HL-60 (cell line): ENCODE measurements around the gene ZNF318.
"Not testable (repeated sequence)": the region's sequence is repeated elsewhere in the genome, so short reads cannot be mapped to it uniquely, and the experiment has no call there.

Experiments
- DNase-seq, 2 experiments: peaks; one replicate each; pipeline ENCODE4 v3.0.0-alpha.2; 2010 to 2020; ENCODE audit warnings: low read depth in 1 of 2, low spot score in 1 of 2
- H3K27ac ChIP-seq: fragments of 250-450 bp; sonication (Bioruptor Pico); replicated peaks from 2 replicates; pipeline ENCODE4 v1.5.1; 2020; ENCODE audit warnings: mild to moderate bottlenecking, moderate library complexity
- H3K27me3 ChIP-seq: fragments of 250-450 bp; sonication (Bioruptor Pico); 2 replicates; pipeline ENCODE4 v1.5.1; 2021; ENCODE audit warnings: mild to moderate bottlenecking, moderate library complexity; ENCODE audit not compliant: insufficient read depth, poor library complexity, severe bottlenecking
- H3K4me3 ChIP-seq: replicated peaks from 2 replicates; pipeline ENCODE4 v1.5.1; 2011; ENCODE audit warnings: mild to moderate bottlenecking, control low read depth, low read length; ENCODE audit not compliant: insufficient read depth
- GABPA ChIP-seq: IDR thresholded peaks from 2 replicates; pipeline ENCODE4 v1.6.1; 2012; ENCODE audit warnings: low read depth
- POLR2AphosphoS5 ChIP-seq: IDR thresholded peaks from 2 replicates; pipeline ENCODE4 v1.6.1; 2012; ENCODE audit warnings: low read depth
- SPI1 ChIP-seq: IDR thresholded peaks from 2 replicates; pipeline ENCODE4 v1.6.1; 2012; ENCODE audit warnings: low read depth, mild to moderate bottlenecking, borderline replicate concordance
- TF ChIP-seq, protein P1 (sequence below): IDR thresholded peaks from 2 replicates; pipeline ENCODE4 v1.6.1; 2012; ENCODE audit warnings: low read depth; ENCODE audit not compliant: insufficient replicate concordance
- TF ChIP-seq, protein P2 (sequence below): IDR thresholded peaks from one replicate; pipeline ENCODE4 v1.5.1; 2011; ENCODE audit warnings: low read length, control low read depth, inconsistent platforms; ENCODE audit not compliant: insufficient read depth

The ZNF318 gene

DNA sequence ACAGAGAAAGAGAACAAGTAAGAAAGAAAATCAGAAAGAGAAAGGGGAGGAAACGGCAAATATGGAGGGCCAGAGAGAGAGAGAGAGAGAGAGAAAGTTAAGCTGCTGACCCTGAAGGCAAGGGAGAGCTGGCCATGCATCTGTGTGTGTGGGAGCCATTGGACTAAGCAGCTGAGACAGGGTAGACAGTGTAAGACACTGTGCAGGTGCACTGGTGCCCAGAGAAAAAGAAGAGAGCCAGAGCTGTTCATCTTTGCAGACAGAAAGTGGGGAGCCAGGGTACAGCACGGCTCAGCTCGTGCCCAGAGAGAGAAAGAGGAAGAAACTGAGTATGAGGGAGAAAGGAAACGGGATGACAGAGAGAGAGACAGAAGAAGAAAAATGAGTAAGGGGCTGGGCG lies 24.2 kb upstream of the ZNF318 start:
- peaks cover 25% of the 10 kb centered on the region for H3K27me3 ChIP-seq
- H3K4me3 ChIP-seq = no peak overlapping the region

DNA sequence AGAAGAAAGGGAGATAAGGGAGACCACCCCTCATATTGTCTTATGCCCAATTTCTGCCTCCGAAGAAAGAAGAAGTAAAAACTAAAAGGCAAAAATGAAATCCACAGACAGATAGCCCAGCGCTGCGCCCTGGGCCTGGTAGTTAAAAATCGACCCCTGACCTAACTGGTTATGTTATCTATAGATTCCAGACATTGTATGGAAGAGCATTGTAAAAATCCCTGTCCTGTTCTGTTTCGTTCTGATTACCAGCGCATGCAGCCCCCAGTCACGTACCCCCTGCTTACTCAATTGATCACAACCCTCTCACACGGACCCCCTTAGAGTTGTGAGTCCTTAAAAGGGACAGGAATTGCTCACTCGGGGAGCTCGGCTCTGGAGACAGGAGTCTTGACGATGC lies 23.7 kb upstream of the ZNF318 start:
- not testable (repeated sequence) for H3K4me3 ChIP-seq, H3K27ac ChIP-seq
- H3K27me3 ChIP-seq = peaks cover 25% of the 10 kb centered on the region

More for the DNA sequence above, 24.2 kb upstream of the ZNF318 start:
- TF ChIP-seq, protein P1, sequence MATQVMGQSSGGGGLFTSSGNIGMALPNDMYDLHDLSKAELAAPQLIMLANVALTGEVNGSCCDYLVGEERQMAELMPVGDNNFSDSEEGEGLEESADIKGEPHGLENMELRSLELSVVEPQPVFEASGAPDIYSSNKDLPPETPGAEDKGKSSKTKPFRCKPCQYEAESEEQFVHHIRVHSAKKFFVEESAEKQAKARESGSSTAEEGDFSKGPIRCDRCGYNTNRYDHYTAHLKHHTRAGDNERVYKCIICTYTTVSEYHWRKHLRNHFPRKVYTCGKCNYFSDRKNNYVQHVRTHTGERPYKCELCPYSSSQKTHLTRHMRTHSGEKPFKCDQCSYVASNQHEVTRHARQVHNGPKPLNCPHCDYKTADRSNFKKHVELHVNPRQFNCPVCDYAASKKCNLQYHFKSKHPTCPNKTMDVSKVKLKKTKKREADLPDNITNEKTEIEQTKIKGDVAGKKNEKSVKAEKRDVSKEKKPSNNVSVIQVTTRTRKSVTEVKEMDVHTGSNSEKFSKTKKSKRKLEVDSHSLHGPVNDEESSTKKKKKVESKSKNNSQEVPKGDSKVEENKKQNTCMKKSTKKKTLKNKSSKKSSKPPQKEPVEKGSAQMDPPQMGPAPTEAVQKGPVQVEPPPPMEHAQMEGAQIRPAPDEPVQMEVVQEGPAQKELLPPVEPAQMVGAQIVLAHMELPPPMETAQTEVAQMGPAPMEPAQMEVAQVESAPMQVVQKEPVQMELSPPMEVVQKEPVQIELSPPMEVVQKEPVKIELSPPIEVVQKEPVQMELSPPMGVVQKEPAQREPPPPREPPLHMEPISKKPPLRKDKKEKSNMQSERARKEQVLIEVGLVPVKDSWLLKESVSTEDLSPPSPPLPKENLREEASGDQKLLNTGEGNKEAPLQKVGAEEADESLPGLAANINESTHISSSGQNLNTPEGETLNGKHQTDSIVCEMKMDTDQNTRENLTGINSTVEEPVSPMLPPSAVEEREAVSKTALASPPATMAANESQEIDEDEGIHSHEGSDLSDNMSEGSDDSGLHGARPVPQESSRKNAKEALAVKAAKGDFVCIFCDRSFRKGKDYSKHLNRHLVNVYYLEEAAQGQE = no peak
- TF ChIP-seq GABPA (no peak), SPI1 (no peak), POLR2AphosphoS5 (no peak)
- TF ChIP-seq, protein P2, sequence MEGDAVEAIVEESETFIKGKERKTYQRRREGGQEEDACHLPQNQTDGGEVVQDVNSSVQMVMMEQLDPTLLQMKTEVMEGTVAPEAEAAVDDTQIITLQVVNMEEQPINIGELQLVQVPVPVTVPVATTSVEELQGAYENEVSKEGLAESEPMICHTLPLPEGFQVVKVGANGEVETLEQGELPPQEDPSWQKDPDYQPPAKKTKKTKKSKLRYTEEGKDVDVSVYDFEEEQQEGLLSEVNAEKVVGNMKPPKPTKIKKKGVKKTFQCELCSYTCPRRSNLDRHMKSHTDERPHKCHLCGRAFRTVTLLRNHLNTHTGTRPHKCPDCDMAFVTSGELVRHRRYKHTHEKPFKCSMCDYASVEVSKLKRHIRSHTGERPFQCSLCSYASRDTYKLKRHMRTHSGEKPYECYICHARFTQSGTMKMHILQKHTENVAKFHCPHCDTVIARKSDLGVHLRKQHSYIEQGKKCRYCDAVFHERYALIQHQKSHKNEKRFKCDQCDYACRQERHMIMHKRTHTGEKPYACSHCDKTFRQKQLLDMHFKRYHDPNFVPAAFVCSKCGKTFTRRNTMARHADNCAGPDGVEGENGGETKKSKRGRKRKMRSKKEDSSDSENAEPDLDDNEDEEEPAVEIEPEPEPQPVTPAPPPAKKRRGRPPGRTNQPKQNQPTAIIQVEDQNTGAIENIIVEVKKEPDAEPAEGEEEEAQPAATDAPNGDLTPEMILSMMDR = no peak
- no peak for DNase-seq
- H3K27ac ChIP-seq = no peak overlapping the region

DNA sequence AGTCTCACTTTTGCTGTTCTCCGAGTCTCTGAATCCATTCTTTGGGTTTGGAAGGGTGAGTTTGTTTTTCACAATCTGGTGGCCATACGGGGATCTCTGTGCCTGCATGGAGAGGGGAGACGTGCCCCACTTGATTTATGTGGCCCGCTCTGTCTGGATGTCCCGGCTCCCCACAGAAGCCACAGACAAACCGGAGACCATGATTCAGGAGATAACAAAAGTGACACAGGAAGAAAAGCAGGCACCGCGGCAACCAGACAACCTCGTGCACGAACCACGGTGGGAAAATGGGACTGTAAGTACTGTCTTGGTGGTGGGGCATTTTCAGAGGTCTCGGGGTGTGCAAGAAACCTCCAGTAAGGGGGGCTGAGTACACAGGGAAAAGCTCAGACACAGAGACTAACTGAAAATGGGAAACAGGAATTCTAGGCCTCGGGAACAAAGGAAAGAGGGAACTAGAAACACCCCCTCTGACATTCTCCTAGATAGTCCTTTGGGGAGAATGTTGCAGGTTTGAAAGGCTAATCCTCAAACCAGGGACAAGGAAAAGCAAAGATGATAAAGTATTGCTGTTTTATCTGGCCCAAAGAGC lies 22.1 kb upstream of the ZNF318 start:
- no peak for TF ChIP-seq SPI1
- no peak for TF ChIP-seq POLR2AphosphoS5
- TF ChIP-seq, protein P1 = no peak
- H3K4me3 ChIP-seq = no peak overlapping the region
- no peak overlapping the region for H3K27ac ChIP-seq
- peaks cover 25% of the 10 kb centered on the region for H3K27me3 ChIP-seq
- DNase-seq = no peak

More for the DNA sequence above, 23.7 kb upstream of the ZNF318 start:
- not testable (repeated sequence) for DNase-seq

DNA sequence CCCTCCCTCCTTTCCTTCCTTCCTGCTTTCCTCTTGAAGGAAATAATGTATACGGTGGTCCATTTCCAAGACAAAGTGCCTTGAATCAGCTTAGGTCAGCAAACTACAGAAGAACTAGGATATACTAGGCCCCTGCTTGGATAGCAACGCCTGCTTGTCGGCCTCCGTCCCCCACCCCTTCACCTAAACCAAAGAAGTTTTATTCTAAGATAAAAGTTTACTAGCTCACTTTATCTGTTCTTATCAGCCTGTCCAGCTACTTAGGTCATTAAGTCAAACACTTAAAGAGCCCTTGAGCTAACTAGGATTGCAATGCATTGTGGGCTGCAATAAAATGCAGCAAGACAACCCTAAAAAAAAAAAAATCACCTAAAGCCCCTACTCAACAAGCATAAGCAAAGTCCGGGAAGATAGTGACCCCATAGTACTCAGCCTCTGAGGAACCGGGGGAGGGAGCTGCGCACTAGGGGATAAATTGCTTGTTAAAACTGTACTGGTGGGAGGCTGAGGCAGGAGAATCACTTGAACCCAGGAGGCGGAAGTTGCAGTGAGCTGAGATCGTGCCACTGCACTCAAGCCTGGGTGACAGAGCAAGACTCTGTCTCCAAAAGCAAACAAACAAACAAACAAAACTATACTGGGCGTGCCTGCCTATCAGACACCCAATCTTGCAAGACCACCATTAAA lies 21.4 kb upstream of the ZNF318 start:
- H3K4me3 ChIP-seq, H3K27ac ChIP-seq, DNase-seq: not testable (repeated sequence)
- H3K27me3 ChIP-seq = peaks cover 25% of the 10 kb centered on the region

DNA sequence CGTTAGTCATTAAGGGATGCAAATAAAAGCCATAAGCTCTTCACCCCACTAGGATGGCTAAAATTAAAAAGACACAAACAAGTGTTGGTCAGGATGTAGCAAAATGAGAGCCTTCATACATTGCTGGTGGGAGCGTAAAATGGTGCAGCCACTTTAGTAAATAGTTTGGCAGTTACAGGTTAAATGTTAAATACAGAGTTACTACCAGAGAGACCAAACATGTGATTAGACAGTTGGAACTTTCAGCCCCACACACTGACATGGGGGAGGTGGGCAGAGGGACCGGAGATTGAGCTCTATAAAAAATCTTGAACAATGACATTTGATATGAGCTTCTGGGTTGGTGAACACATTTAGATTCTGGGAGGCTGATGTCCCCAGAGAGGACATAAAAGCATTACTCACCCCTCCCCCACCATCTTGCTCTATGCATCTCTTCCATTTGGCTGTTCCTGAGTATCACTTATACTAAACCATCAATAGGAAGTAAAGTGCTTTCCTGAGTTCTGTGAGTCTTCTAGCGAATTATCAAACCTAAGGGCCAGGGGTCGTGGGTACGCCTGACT lies 20.4 kb upstream of the ZNF318 start:
- Histone ChIP-seq H3K27me3 (peaks cover 25% of the 10 kb centered on the region), H3K27ac (no peak overlapping the region), H3K4me3 (no peak overlapping the region)
- no peak for DNase-seq
- TF ChIP-seq, protein P2 = no peak
- TF ChIP-seq POLR2AphosphoS5 = no peak
